Activated CD4-positive, alpha-beta T cell treated with anti-CD3 and anti-CD28 coated beads, Interleukin-2, amount 10 ng/mL, durations not matched to agents 7 days and 5 days (primary cell): Measurements from ENCODE around the gene SPAG16. TPM values are rescaled to one million over a fixed set of nuclear protein-coding genes. Genes with fewer than 3 reads are reported as not detected.

Source experiments
- CTCF ChIA-PET: fragments of 350-600 bp; sonication (Branson Sonifier 250); formaldehyde crosslinking; loops from one replicate; lab custom pipeline; 2021; ENCODE audit warnings: antibody characterized with exemption; lab: Charles Lee
- POLR2A ChIA-PET: fragments of 350-600 bp; sonication (Branson Sonifier 250); formaldehyde crosslinking; loops from one replicate; lab custom pipeline; 2021; ENCODE audit warnings: antibody characterized with exemption; lab: Charles Lee
- DNase-seq: peaks from one replicate; pipeline ENCODE4 v3.0.0-alpha.2; 2020
- H3K27ac Mint-ChIP-seq: one replicate; pipeline ENCODE4 v1.8.0; 2021; ENCODE audit warnings: mild to moderate bottlenecking, moderate library complexity, mixed read lengths
- H3K27me3 Mint-ChIP-seq: one replicate; pipeline ENCODE4 v1.8.0; 2021; ENCODE audit warnings: mixed read lengths
- H3K36me3 Mint-ChIP-seq: one replicate; pipeline ENCODE4 v1.8.0; 2021; ENCODE audit warnings: low read depth, mixed read lengths
- H3K4me1 Mint-ChIP-seq: one replicate; pipeline ENCODE4 v1.8.0; 2021; ENCODE audit warnings: mixed read lengths
- H3K4me3 Mint-ChIP-seq: one replicate; pipeline ENCODE4 v1.8.0; 2021; ENCODE audit warnings: mild to moderate bottlenecking, moderate library complexity, mixed read lengths
- H3K9me3 Mint-ChIP-seq: one replicate; pipeline ENCODE4 v1.8.0; 2021; ENCODE audit warnings: mixed read lengths
- total RNA-seq, 2 experiments: library from RNA; stranded (reverse); gene quantifications; one replicate each; pipeline ENCODE4 v1.2.3, GENCODE V29; 2021

The SPAG16 gene
- total RNA-seq, 2 experiments from 2014 or later = 10.6 to 10.7 TPM

- Mint-ChIP-seq H3K4me3 (no peak overlapping the region), H3K4me1 (no peaks in the 10 kb centered on the region), H3K27ac (no peak overlapping the region), H3K9me3 (no peaks in the 10 kb centered on the region), H3K36me3 (no peaks in the 10 kb centered on the region), H3K27me3 (no peaks in the 10 kb centered on the region)
- ChIA-PET CTCF (no interaction called here), POLR2A (no interaction called here)
- no peak for DNase-seq
These were observed 1093.0 kb downstream of the SPAG16 start for GRCh38 chr2:214377286-214377624.

- ChIA-PET POLR2A (no interaction called here), CTCF (no interaction called here)
- no peak overlapping the region for H3K4me3 Mint-ChIP-seq
- H3K4me1 Mint-ChIP-seq = no peaks in the 10 kb centered on the region
- H3K9me3 Mint-ChIP-seq = no peaks in the 10 kb centered on the region
- no peaks in the 10 kb centered on the region for H3K36me3 Mint-ChIP-seq
- H3K27ac Mint-ChIP-seq = no peak overlapping the region
- H3K27me3 Mint-ChIP-seq = no peaks in the 10 kb centered on the region
- no peak for DNase-seq
These were observed 1094.3 kb downstream of the SPAG16 start for GRCh38 chr2:214378455-214379103.

- CTCF ChIA-PET = no interaction called here
- H3K36me3 Mint-ChIP-seq = no peaks in the 10 kb centered on the region
These were observed 1095.0 kb downstream of the SPAG16 start for GRCh38 chr2:214379227-214379626.

GRCh38 chr2:214380681-214381080 lies 1096.4 kb downstream of the SPAG16 start:
- no peaks in the 10 kb centered on the region for H3K36me3 Mint-ChIP-seq
- CTCF ChIA-PET = no interaction called here
- H3K4me3 Mint-ChIP-seq = no peak overlapping the region
- H3K27me3 Mint-ChIP-seq = no peaks in the 10 kb centered on the region
- no peak overlapping the region for H3K27ac Mint-ChIP-seq
- no peak for DNase-seq
- H3K4me1 Mint-ChIP-seq = no peaks in the 10 kb centered on the region
- no peaks in the 10 kb centered on the region for H3K9me3 Mint-ChIP-seq
- POLR2A ChIA-PET = no interaction called here

More at GRCh38 chr2:214379227-214379626, 1095.0 kb downstream of the SPAG16 start:
- H3K27ac Mint-ChIP-seq = no peak overlapping the region
- POLR2A ChIA-PET = no interaction called here
- no peaks in the 10 kb centered on the region for H3K27me3 Mint-ChIP-seq
- DNase-seq = no peak
- H3K9me3 Mint-ChIP-seq = no peaks in the 10 kb centered on the region
- H3K4me3 Mint-ChIP-seq = no peak overlapping the region
- H3K4me1 Mint-ChIP-seq = no peaks in the 10 kb centered on the region

- H3K36me3 Mint-ChIP-seq = no peaks in the 10 kb centered on the region
- no peak for DNase-seq
- no peak overlapping the region for H3K4me3 Mint-ChIP-seq
- ChIA-PET CTCF (no interaction called here), POLR2A (no interaction called here)
- no peak overlapping the region for H3K27ac Mint-ChIP-seq
- H3K4me1 Mint-ChIP-seq = no peaks in the 10 kb centered on the region
- no peaks in the 10 kb centered on the region for H3K9me3 Mint-ChIP-seq
- no peaks in the 10 kb centered on the region for H3K27me3 Mint-ChIP-seq
These were observed 1098.0 kb downstream of the SPAG16 start for GRCh38 chr2:214382229-214382628.

GRCh38 chr2:214386720-214387119 lies 1102.5 kb downstream of the SPAG16 start:
- ChIA-PET CTCF (no interaction called here), POLR2A (no interaction called here)
- no peaks in the 10 kb centered on the region for H3K36me3 Mint-ChIP-seq
- no peaks in the 10 kb centered on the region for H3K4me1 Mint-ChIP-seq
- no peak overlapping the region for H3K27ac Mint-ChIP-seq
- no peaks in the 10 kb centered on the region for H3K9me3 Mint-ChIP-seq
- DNase-seq = no peak
- H3K27me3 Mint-ChIP-seq = no peaks in the 10 kb centered on the region
- H3K4me3 Mint-ChIP-seq = no peak overlapping the region

- Mint-ChIP-seq H3K4me1 (no peaks in the 10 kb centered on the region), H3K27me3 (no peaks in the 10 kb centered on the region), H3K36me3 (no peaks in the 10 kb centered on the region), H3K9me3 (no peaks in the 10 kb centered on the region), H3K4me3 (no peak overlapping the region), H3K27ac (no peak overlapping the region)
- CTCF ChIA-PET = no interaction called here
- POLR2A ChIA-PET = no interaction called here
- no peak for DNase-seq
These were observed 1105.1 kb downstream of the SPAG16 start for GRCh38 chr2:214389334-214389733.

GRCh38 chr2:214393796-214394195 lies 1109.5 kb downstream of the SPAG16 start:
- H3K4me3 Mint-ChIP-seq = no peak overlapping the region
- DNase-seq = no peak
- no peak overlapping the region for H3K27ac Mint-ChIP-seq
- H3K36me3 Mint-ChIP-seq = no peaks in the 10 kb centered on the region
- no peaks in the 10 kb centered on the region for H3K9me3 Mint-ChIP-seq
- H3K27me3 Mint-ChIP-seq = no peaks in the 10 kb centered on the region
- H3K4me1 Mint-ChIP-seq = no peaks in the 10 kb centered on the region
- ChIA-PET CTCF (no interaction called here), POLR2A (no interaction called here)

GRCh38 chr2:214395040-214395439 lies 1110.8 kb downstream of the SPAG16 start:
- Mint-ChIP-seq H3K27ac (no peak overlapping the region), H3K4me3 (no peak overlapping the region), H3K9me3 (no peaks in the 10 kb centered on the region), H3K4me1 (no peaks in the 10 kb centered on the region), H3K36me3 (no peaks in the 10 kb centered on the region), H3K27me3 (no peaks in the 10 kb centered on the region)
- ChIA-PET CTCF (no interaction called here), POLR2A (no interaction called here)
- no peak for DNase-seq

GRCh38 chr2:214401580-214401979 lies 1117.3 kb downstream of the SPAG16 start:
- H3K27ac Mint-ChIP-seq = no peak overlapping the region
- no peak for DNase-seq
- H3K9me3 Mint-ChIP-seq = no peaks in the 10 kb centered on the region
- no peaks in the 10 kb centered on the region for H3K4me1 Mint-ChIP-seq
- POLR2A ChIA-PET = no interaction called here
- no peaks in the 10 kb centered on the region for H3K27me3 Mint-ChIP-seq
- H3K36me3 Mint-ChIP-seq = no peaks in the 10 kb centered on the region
- CTCF ChIA-PET = no interaction called here
- no peak overlapping the region for H3K4me3 Mint-ChIP-seq

- DNase-seq = no peak
- no peak overlapping the region for H3K4me3 Mint-ChIP-seq
- ChIA-PET CTCF (no interaction called here), POLR2A (no interaction called here)
- no peaks in the 10 kb centered on the region for H3K27me3 Mint-ChIP-seq
- H3K9me3 Mint-ChIP-seq = no peaks in the 10 kb centered on the region
- H3K36me3 Mint-ChIP-seq = no peaks in the 10 kb centered on the region
- no peak overlapping the region for H3K27ac Mint-ChIP-seq
- no peaks in the 10 kb centered on the region for H3K4me1 Mint-ChIP-seq
These were observed 1126.0 kb downstream of the SPAG16 start for GRCh38 chr2:214410128-214410775.

GRCh38 chr2:214410918-214411554 lies 1126.8 kb downstream of the SPAG16 start, which contains the start of gene VWC2L:
Gene VWC2L (plus strand): TSS chr2:214411054. CDS start chr2:214414194, 3,140 bp downstream.
- CTCF ChIA-PET = no interaction called here
- POLR2A ChIA-PET = no interaction called here
- no peaks in the 10 kb centered on the region for H3K27me3 Mint-ChIP-seq

GRCh38 chr2:214412679-214413078 lies 1128.4 kb downstream of the SPAG16 start:
- no peak for DNase-seq
- CTCF ChIA-PET = no interaction called here
- H3K27ac Mint-ChIP-seq = no peak overlapping the region
- POLR2A ChIA-PET = no interaction called here
- no peaks in the 10 kb centered on the region for H3K27me3 Mint-ChIP-seq
- no peaks in the 10 kb centered on the region for H3K9me3 Mint-ChIP-seq
- H3K4me1 Mint-ChIP-seq = no peaks in the 10 kb centered on the region
- no peak overlapping the region for H3K4me3 Mint-ChIP-seq
- no peaks in the 10 kb centered on the region for H3K36me3 Mint-ChIP-seq

More at GRCh38 chr2:214410918-214411554, 1126.8 kb downstream of the SPAG16 start, which contains the start of gene VWC2L:
- Mint-ChIP-seq H3K36me3 (no peaks in the 10 kb centered on the region), H3K4me3 (no peak within 1 kb of the TSS), H3K4me1 (no peaks in the 10 kb centered on the region), H3K27ac (no peak within 1 kb of the TSS), H3K9me3 (no peaks in the 10 kb centered on the region)
- peak; percentile 39 for DNase-seq
